IMR-90 (cell line): ENCODE results near the gene PTTG1IP2. TPM values are rescaled to one million over a fixed set of nuclear protein-coding genes. Genes with fewer than 3 reads are reported as not detected.

Experiments used
- ATAC-seq: fragments of 200-7000 bp; cut with Tn5 transposase; 2 replicates; pipeline ENCODE4 v1.9.1; 2020; ENCODE audit warnings: low read depth, mild to moderate bottlenecking, moderate library complexity
- BruUV-seq: library from RNA; stranded (reverse); fragments of 400-500 nt; replicated peaks from 2 replicates; lab custom pipeline; 2021; lab: Mats Ljungman, UMichigan
- CTCF ChIA-PET: fragments of 300-600 bp; formaldehyde crosslinking; extraction: SDS; loops from one replicate; lab custom pipeline; 2021; ENCODE audit warnings: antibody characterized with exemption; lab: Yijun Ruan, JAX
- POLR2A ChIA-PET: fragments of 300-600 bp; sonication (Branson Sonifier 250); formaldehyde crosslinking; loops from one replicate; lab custom pipeline; 2022; ENCODE audit warnings: antibody characterized with exemption; ENCODE audit not compliant: unreplicated experiment; lab: Charles Lee
- DNase-seq: peaks from one replicate; pipeline ENCODE4 v3.0.0; 2013
- H2AFZ ChIP-seq: replicated peaks from 2 replicates; pipeline ENCODE3; 2013; ENCODE audit warnings: low read length, mild to moderate bottlenecking; ENCODE audit not compliant: poor library complexity
- H2AK5ac ChIP-seq: 2 replicates; pipeline ENCODE4 v1.6.1; 2013; ENCODE audit warnings: low read depth, low read length, inconsistent platforms
- H2AK9ac ChIP-seq: replicated peaks from 2 replicates; pipeline ENCODE3; 2013; ENCODE audit warnings: mild to moderate bottlenecking, low read depth, low read length, moderate library complexity; ENCODE audit not compliant: poor library complexity
- H2BK120ac ChIP-seq: 2 replicates; pipeline ENCODE4 v1.6.1; 2013; ENCODE audit warnings: low read depth, low read length, inconsistent platforms
- H2BK15ac ChIP-seq: 3 replicates; pipeline ENCODE4 v1.6.1; 2013; ENCODE audit warnings: low read depth, low read length, inconsistent platforms
- H2BK20ac ChIP-seq: 2 replicates; pipeline ENCODE4 v1.6.1; 2013; ENCODE audit warnings: low read depth, mild to moderate bottlenecking, inconsistent platforms, low read length, moderate library complexity
- H2BK5ac ChIP-seq: 2 replicates; pipeline ENCODE4 v1.6.1; 2013; ENCODE audit warnings: mild to moderate bottlenecking, low read depth, low read length, inconsistent platforms; ENCODE audit not compliant: poor library complexity, severe bottlenecking
- H3K14ac ChIP-seq: replicated peaks from 2 replicates; pipeline ENCODE4 v1.6.1; 2013; ENCODE audit warnings: low read depth, low read length, inconsistent platforms
- H3K18ac ChIP-seq: 2 replicates; pipeline ENCODE4 v1.6.1; 2013; ENCODE audit warnings: low read depth, low read length, control low read depth
- H3K23ac ChIP-seq: 2 replicates; pipeline ENCODE4 v1.6.1; 2013; ENCODE audit warnings: low read depth, low read length, inconsistent platforms
- H3K27ac ChIP-seq: 2 replicates; pipeline ENCODE4 v1.5.1; 2013; ENCODE audit warnings: mild to moderate bottlenecking, control low read depth, low read length; ENCODE audit not compliant: insufficient read depth
- H3K27me3 ChIP-seq: 2 replicates; pipeline ENCODE4 v1.6.1; 2013; ENCODE audit warnings: low read length; ENCODE audit not compliant: control insufficient read depth, insufficient read depth
- H3K36me3 ChIP-seq: 2 replicates; pipeline ENCODE4 v1.6.1; 2013; ENCODE audit warnings: low read length, mixed read lengths; ENCODE audit not compliant: control insufficient read depth, insufficient read depth
- H3K4ac ChIP-seq: 2 replicates; pipeline ENCODE4 v1.6.1; 2013; ENCODE audit warnings: low read depth, low read length, inconsistent platforms
- H3K4me1 ChIP-seq: 2 replicates; pipeline ENCODE4 v1.6.1; 2013; ENCODE audit warnings: low read length, mixed read lengths; ENCODE audit not compliant: control insufficient read depth, insufficient read depth
- H3K4me2 ChIP-seq: 2 replicates; pipeline ENCODE4 v1.6.1; 2013; ENCODE audit warnings: low read depth, mild to moderate bottlenecking, control low read depth, low read length, moderate library complexity
- H3K4me3 ChIP-seq: 2 replicates; pipeline ENCODE4 v1.5.1; 2013; ENCODE audit warnings: low read depth, mild to moderate bottlenecking, control low read depth, low read length, moderate library complexity; ENCODE audit not compliant: insufficient read depth
- H3K56ac ChIP-seq: 2 replicates; pipeline ENCODE4 v1.6.1; 2013; ENCODE audit warnings: low read length, inconsistent platforms; ENCODE audit not compliant: insufficient read depth; ENCODE audit errors: extremely low read depth
- H3K79me1 ChIP-seq, 2 experiments: 2 replicates each; pipeline ENCODE4 v1.6.1; 2013; ENCODE audit warnings: low read length in 2 of 2, inconsistent platforms in 1 of 2, low read depth in 1 of 2
- H3K9ac ChIP-seq: 2 replicates; pipeline ENCODE4 v1.6.1; 2013; ENCODE audit warnings: low read depth, low read length, control low read depth
- H3K9me1 ChIP-seq: 2 replicates; pipeline ENCODE4 v1.6.1; 2013; ENCODE audit warnings: low read length, inconsistent platforms; ENCODE audit not compliant: insufficient read depth
- H3K9me3 ChIP-seq: 2 replicates; pipeline ENCODE4 v1.6.1; 2013; ENCODE audit warnings: low read length; ENCODE audit not compliant: control insufficient read depth, insufficient read depth
- H4K20me1 ChIP-seq: 2 replicates; pipeline ENCODE4 v1.6.1; 2013; ENCODE audit warnings: low read length, inconsistent platforms; ENCODE audit not compliant: insufficient read depth
- H4K5ac ChIP-seq: 2 replicates; pipeline ENCODE4 v1.6.1; 2013; ENCODE audit warnings: mild to moderate bottlenecking, low read depth, low read length, control low read depth
- H4K8ac ChIP-seq, 2 experiments: 2 replicates each; pipeline ENCODE4 v1.6.1; 2013; ENCODE audit warnings: low read depth in 2 of 2, low read length in 2 of 2, control low read depth in 1 of 2, inconsistent platforms in 1 of 2
- H4K91ac ChIP-seq: 2 replicates; pipeline ENCODE4 v1.6.1; 2013; ENCODE audit warnings: low read depth, low read length, inconsistent platforms; ENCODE audit not compliant: insufficient read depth
- BHLHE40 ChIP-seq: fragments of 150-350 bp; IDR thresholded peaks from 2 replicates; pipeline ENCODE4 v1.6.1; 2016; ENCODE audit warnings: mild to moderate bottlenecking, low read depth, low read length
- CEBPB ChIP-seq: IDR thresholded peaks from 2 replicates; pipeline ENCODE4 v1.6.1; 2012; ENCODE audit warnings: low read depth, low read length, improper control_type of control experiment
- CHD1 ChIP-seq: IDR thresholded peaks from 2 replicates; pipeline ENCODE4 v1.6.1; 2012; ENCODE audit warnings: low read depth, low read length, improper control_type of control experiment
- CTCF ChIP-seq: conservative IDR thresholded peaks from 2 replicates; pipeline ENCODE4 v1.5.1; 2012; ENCODE audit warnings: mild to moderate bottlenecking, low read depth, low read length, improper control_type of control experiment
- FOS ChIP-seq: fragments of 150-350 bp; IDR thresholded peaks from 2 replicates; pipeline ENCODE4 v1.6.1; 2016; ENCODE audit warnings: low read depth, low read length
- MAFK ChIP-seq: IDR thresholded peaks from 2 replicates; pipeline ENCODE4 v1.6.1; 2012; ENCODE audit warnings: low read depth, low read length, improper control_type of control experiment
- MAZ ChIP-seq: IDR thresholded peaks from 2 replicates; pipeline ENCODE4 v1.6.1; 2012; ENCODE audit warnings: low read depth, mild to moderate bottlenecking, low read length, improper control_type of control experiment, moderate library complexity, borderline replicate concordance
- MXI1 ChIP-seq: IDR thresholded peaks from 2 replicates; pipeline ENCODE4 v1.6.1; 2012; ENCODE audit warnings: low read depth, mild to moderate bottlenecking, low read length, moderate library complexity, borderline replicate concordance
- NFE2L2 ChIP-seq: fragments of 150-350 bp; IDR thresholded peaks from 2 replicates; pipeline ENCODE4 v1.6.1; 2016; ENCODE audit warnings: low read depth, mild to moderate bottlenecking, low read length
- POLR2A ChIP-seq: IDR thresholded peaks from 2 replicates; pipeline ENCODE4 v1.6.1; 2012; ENCODE audit warnings: mild to moderate bottlenecking, low read depth, low read length
- RAD21 ChIP-seq: IDR thresholded peaks from 2 replicates; pipeline ENCODE4 v1.6.1; 2012; ENCODE audit warnings: low read length, improper control_type of control experiment
- RCOR1 ChIP-seq: IDR thresholded peaks from 2 replicates; pipeline ENCODE4 v1.6.1; 2012; ENCODE audit warnings: mild to moderate bottlenecking, low read length, improper control_type of control experiment; ENCODE audit not compliant: insufficient replicate concordance
- RFX5 ChIP-seq: IDR thresholded peaks from 2 replicates; pipeline ENCODE4 v1.8.0; 2012; ENCODE audit warnings: low read depth, mild to moderate bottlenecking, low read length, moderate library complexity
- SMC3 ChIP-seq: fragments of 150-350 bp; IDR thresholded peaks from 2 replicates; pipeline ENCODE4 v1.6.1; 2016; ENCODE audit warnings: low read depth, mild to moderate bottlenecking, antibody characterized with exemption, low read length, moderate library complexity
- USF2 ChIP-seq: fragments of 150-350 bp; IDR thresholded peaks from 2 replicates; pipeline ENCODE4 v1.6.1; 2017; ENCODE audit warnings: mild to moderate bottlenecking, antibody characterized with exemption, low read length, low read depth
- WGBS, 2 experiments: methylation state at CpG; one replicate each; pipeline versions ENCODE4 v1.1.5 to v1.1.7; 2013; ENCODE audit warnings: missing lambda C conversion rate in 2 of 2; ENCODE audit not compliant: insufficient read length in 1 of 2; ENCODE audit errors: extremely low coverage in 2 of 2; 5-methylcytosine and 5-hydroxymethylcytosine counted together
- dilution Hi-C: fragments of 300-500 bp; cut with HindIII; formaldehyde crosslinking; loops from one replicate; pipeline ENCODE4 v1.14.3; 2018; ENCODE audit warnings: low sequenced_read_pairs; ENCODE audit not compliant: unreplicated experiment
- in situ Hi-C: fragments of 300-500 bp; cut with MboI; formaldehyde crosslinking; loops from 3 replicates; pipeline ENCODE4 v1.14.3; 2019; ENCODE audit warnings: low sequenced_read_pairs, inconsistent platforms, mixed read lengths
- intact Hi-C: fragments of 100-400 bp; cut with micrococcal nuclease; formaldehyde crosslinking; loops from 2 replicates; pipeline ENCODE4 v1.10.0; 2022
- polyA plus RNA-seq, 3 experiments: library from polyadenylated mRNA; depleted of rRNA; stranded (reverse); fragments of >200 nt; gene quantifications; 2 replicates each; pipeline ENCODE4 v1.2.3, GENCODE V29; 2012; ENCODE audit warnings: low replicate concordance in 1 of 3
- total RNA-seq: library from RNA; depleted of rRNA; stranded (reverse); fragments of >200 nt; gene quantifications from 2 replicates; pipeline ENCODE4 v1.2.3, GENCODE V29; 2012
- TF ChIP-seq, protein P1 (sequence below): fragments of 150-350 bp; IDR thresholded peaks from 2 replicates; pipeline ENCODE4 v1.6.1; 2016; ENCODE audit warnings: low read depth, mild to moderate bottlenecking, low read length, moderate library complexity, borderline replicate concordance

Gene PTTG1IP2
- total and polyA plus RNA-seq, 2 of the 4 experiments (the other 2 are of a cell fraction) = not detected

DNA sequence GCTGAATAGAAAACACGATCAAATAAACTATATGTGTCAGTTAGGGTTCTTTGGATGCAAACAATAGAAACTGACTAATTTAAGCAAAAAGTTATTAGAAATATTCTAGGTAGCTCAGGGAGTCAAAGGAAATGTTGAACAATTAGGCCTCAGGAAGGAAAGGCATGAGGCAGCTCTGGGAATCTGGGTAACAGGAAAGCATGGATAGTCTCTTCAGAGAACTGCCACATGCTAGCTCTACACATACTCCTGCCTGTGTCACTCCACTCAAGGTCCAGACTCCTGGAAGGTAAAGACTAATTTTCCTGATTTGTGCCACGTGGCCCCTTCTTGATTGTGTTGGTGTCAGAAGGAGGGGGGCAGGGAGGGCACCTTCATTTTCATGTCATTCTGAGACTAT, 23.8 kb upstream of the PTTG1IP2 start:
- Histone ChIP-seq H2AK9ac (no peak overlapping the region), H3K79me1 (no peaks in the 10 kb centered on the region), H3K36me3 (no peaks in the 10 kb centered on the region), H3K9me1 (no peaks in the 10 kb centered on the region), H4K20me1 (no peaks in the 10 kb centered on the region), H3K9ac (no peak overlapping the region), H3K27me3 (peaks cover 1% of the 10 kb centered on the region; the same call in 1 of the 2 replicates), H3K27ac (no peak overlapping the region), H3K4me2 (no peak overlapping the region), H4K91ac (no peak overlapping the region), H2BK120ac (no peak overlapping the region), H3K4me1 (no peaks in the 10 kb centered on the region), H3K23ac (no peak overlapping the region), H2BK15ac (no peak overlapping the region), H2BK20ac (no peak overlapping the region), H3K4ac (no peak overlapping the region), H3K4me3 (no peak overlapping the region), H3K18ac (no peak overlapping the region), H4K5ac (no peak overlapping the region), H2BK5ac (no peak overlapping the region), H3K56ac (no peak overlapping the region), H3K9me3 (no peaks in the 10 kb centered on the region), H2AFZ (no peak overlapping the region), H4K8ac (no peak overlapping the region), H3K14ac (no peak overlapping the region), H2AK5ac (no peak overlapping the region)
- BruUV-seq = no TSS peak
- POLR2A ChIA-PET = no interaction called here
- CTCF ChIA-PET = interaction anchor here (1.2 kb wide), 1 partner anchor 9 kb away, joined by 10 read pairs; no protein-coding TSS in a partner anchor
- WGBS, 2 experiments = no CpG with 5 or more reads among the region's 2 CpGs
- dilution Hi-C loops = no loop called here
- in situ Hi-C loops = no loop called here
- TF ChIP-seq, protein P1, sequence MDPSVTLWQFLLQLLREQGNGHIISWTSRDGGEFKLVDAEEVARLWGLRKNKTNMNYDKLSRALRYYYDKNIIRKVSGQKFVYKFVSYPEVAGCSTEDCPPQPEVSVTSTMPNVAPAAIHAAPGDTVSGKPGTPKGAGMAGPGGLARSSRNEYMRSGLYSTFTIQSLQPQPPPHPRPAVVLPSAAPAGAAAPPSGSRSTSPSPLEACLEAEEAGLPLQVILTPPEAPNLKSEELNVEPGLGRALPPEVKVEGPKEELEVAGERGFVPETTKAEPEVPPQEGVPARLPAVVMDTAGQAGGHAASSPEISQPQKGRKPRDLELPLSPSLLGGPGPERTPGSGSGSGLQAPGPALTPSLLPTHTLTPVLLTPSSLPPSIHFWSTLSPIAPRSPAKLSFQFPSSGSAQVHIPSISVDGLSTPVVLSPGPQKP = no peak
- no peak for TF ChIP-seq RAD21
- TF ChIP-seq CEBPB = no peak
- TF ChIP-seq FOS = no peak
- TF ChIP-seq USF2 = no peak
- no peak for TF ChIP-seq RCOR1
- no peak for TF ChIP-seq MXI1
- no peak for TF ChIP-seq MAFK
- TF ChIP-seq SMC3 = no peak
- no peak for TF ChIP-seq BHLHE40
- no peak for TF ChIP-seq NFE2L2
- TF ChIP-seq CTCF = no peak
- no peak for TF ChIP-seq MAZ
- TF ChIP-seq RFX5 = no peak
- TF ChIP-seq POLR2A = no peak
- no peak for TF ChIP-seq CHD1
- intact Hi-C loops = no loop called here
- ATAC-seq (no peak), DNase-seq (no peak)
